Loucy (cell line): ENCODE results near the gene CCDC33.

Source experiments
- CTCF ChIP-seq: fragments of 200-600 bp; sonication (generic); conservative IDR thresholded peaks from 2 replicates; pipeline ENCODE4 v1.5.1; 2014; ENCODE audit warnings: mild to moderate bottlenecking, antibody characterized with exemption, low read length
- EZH2phosphoT487 ChIP-seq: fragments of 200-600 bp; IDR thresholded peaks from 2 replicates; pipeline ENCODE4 v1.6.1; 2018; ENCODE audit warnings: antibody characterized with exemption, mild to moderate bottlenecking, moderate library complexity, borderline replicate concordance

- TF ChIP-seq EZH2phosphoT487 (no peak), CTCF (no peak)
Measured at GRCh38 chr15:74263466-74263865, 27.3 kb downstream of the CCDC33 start.
